ENCODE measurements around the gene SLC2A4RG.
"Not testable (repeated sequence)": the region's sequence is repeated elsewhere in the genome, so short reads cannot be mapped to it uniquely, and the experiment has no call there.

SLC2A4RG gene

DNA sequence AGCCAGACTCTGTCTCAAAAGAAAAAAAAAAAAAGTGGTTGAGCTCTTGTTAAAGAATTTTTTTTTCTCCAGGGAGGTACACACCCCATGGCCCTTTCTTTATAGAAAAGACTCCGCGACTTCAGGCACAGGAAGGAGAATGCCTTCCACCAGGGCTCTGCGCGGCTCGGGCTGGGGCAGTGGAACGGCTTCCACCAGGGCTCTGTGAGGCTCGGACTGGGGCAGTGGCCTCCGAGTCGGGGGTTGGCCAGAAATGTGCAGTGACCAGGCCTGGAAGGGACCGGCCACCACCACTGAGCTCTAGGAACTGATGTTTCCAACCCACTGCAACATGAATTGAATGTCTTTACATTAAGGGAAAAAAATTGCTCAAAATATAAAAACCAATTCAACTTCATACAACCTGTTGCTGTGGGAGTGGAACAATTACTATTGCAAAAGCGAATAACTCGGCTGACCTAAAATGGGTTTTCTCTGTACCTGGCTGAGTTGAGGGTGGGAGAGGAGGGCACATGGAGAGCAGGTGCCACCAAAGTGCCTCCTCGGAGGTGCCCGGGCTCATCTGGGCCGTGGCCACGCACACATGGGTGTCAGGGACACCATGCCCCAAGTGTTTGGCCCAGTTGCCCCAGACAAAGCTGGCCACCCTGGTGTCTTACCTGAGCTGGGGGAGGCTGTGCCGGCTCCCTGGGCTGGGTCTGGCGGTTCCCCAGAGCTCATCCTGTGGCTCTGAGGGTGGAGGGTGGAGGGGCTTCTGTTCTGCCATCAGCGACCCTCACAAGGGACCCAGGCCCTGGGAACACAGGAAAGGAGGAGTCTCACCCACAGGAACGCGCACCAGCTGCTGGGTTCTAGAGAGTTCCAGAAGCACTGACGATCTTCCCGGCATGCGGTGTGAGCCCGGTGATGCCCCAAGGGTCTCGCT, 29.3 kb downstream of the SLC2A4RG start:
- H3K4me1 ChIP-seq (ENCODE audit: control insufficient read depth in 1 of 2, insufficient read depth in 2 of 2, low read length in 2 of 2): no peaks in the 10 kb centered on the region
- H3K27ac ChIP-seq (ENCODE audit: low read length): no peak overlapping the region
- no peaks in the 10 kb centered on the region for H3K27me3 ChIP-seq (ENCODE audit: low read depth, low read length)
- no peak overlapping the region for H3K4me3 ChIP-seq (ENCODE audit: low read depth in 1 of 2, low read length in 2 of 2)
- peaks cover 0 to 8% of the 10 kb centered on the region in 2 donors for H3K36me3 ChIP-seq (ENCODE audit: control insufficient read depth in 1 of 2, insufficient read depth in 2 of 2, low read length in 2 of 2)
- H3K9me3 ChIP-seq (ENCODE audit: control insufficient read depth in 1 of 2, low read length in 2 of 2): no peaks in the 10 kb centered on the region

GRCh38 chr20:63769891-63770474, 30.4 kb downstream of the SLC2A4RG start:
- H3K36me3 ChIP-seq (ENCODE audit: control insufficient read depth in 1 of 2, insufficient read depth in 2 of 2, low read length in 2 of 2): peaks cover 0 to 8% of the 10 kb centered on the region in 2 donors

GRCh38 chr20:63771046-63771707, 31.6 kb downstream of the SLC2A4RG start:
- Histone ChIP-seq H3K4me3 (ENCODE audit: low read depth in 1 of 2, low read length in 2 of 2) (no peak overlapping the region), H3K27ac (ENCODE audit: low read length) (no peak overlapping the region), H3K9me3 (ENCODE audit: control insufficient read depth in 1 of 2, low read length in 2 of 2) (no peaks in the 10 kb centered on the region), H3K4me1 (ENCODE audit: control insufficient read depth in 1 of 2, insufficient read depth in 2 of 2, low read length in 2 of 2) (peaks cover 0 to 8% of the 10 kb centered on the region in 2 donors), H3K27me3 (ENCODE audit: low read depth, low read length) (no peaks in the 10 kb centered on the region), H3K36me3 (ENCODE audit: control insufficient read depth in 1 of 2, insufficient read depth in 2 of 2, low read length in 2 of 2) (peaks cover 0 to 8% of the 10 kb centered on the region in 2 donors)

More at GRCh38 chr20:63769891-63770474, 30.4 kb downstream of the SLC2A4RG start:
- H3K27me3 ChIP-seq (ENCODE audit: low read depth, low read length): no peaks in the 10 kb centered on the region
- no peak overlapping the region for H3K27ac ChIP-seq (ENCODE audit: low read length)
- no peak overlapping the region for H3K4me3 ChIP-seq (ENCODE audit: low read depth in 1 of 2, low read length in 2 of 2)
- no peaks in the 10 kb centered on the region for H3K9me3 ChIP-seq (ENCODE audit: control insufficient read depth in 1 of 2, low read length in 2 of 2)
- H3K4me1 ChIP-seq (ENCODE audit: control insufficient read depth in 1 of 2, insufficient read depth in 2 of 2, low read length in 2 of 2): peaks cover 0 to under 1% of the 10 kb centered on the region in 2 donors

DNA sequence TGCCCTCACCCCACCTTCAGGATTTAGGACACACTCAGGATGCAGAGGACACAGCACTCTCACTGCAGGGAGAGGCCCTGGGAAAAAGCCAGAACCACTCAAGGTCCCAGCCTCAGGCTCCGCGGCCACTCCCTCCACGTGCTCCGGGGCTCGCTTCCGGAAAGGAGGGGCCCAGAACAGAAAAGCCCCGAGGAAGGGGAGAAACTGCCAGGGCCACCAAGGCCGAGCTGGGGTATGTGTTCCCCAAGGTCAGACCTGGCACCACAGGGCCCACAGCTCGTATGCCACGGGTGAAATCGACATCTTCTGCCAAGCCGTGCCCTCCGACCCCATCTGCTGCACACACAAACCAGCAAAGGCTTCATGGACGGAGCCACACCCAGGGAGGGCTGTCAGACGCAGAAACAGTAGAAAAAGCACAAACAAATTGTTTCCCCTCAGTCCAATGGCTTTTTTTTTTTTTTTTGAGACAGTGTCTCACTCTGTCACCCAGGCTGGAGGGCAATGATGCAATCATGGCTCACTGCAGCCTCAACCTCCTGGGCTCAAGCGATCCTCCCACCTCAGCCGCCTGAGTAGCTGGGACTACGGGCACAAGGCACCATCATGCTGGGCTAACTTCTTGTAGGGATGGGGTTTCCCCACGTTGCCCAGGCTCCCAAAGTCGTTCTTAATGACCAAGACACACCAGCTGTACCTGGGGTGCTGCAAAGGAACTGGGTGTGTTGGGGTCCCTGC, 33.4 kb downstream of the SLC2A4RG start:
- peaks cover 0 to 8% of the 10 kb centered on the region in 2 donors for H3K36me3 ChIP-seq (ENCODE audit: control insufficient read depth in 1 of 2, insufficient read depth in 2 of 2, low read length in 2 of 2)

GRCh38 chr20:63773571-63774241, 34.1 kb downstream of the SLC2A4RG start:
- peaks cover 0 to 8% of the 10 kb centered on the region in 2 donors for H3K36me3 ChIP-seq (ENCODE audit: control insufficient read depth in 1 of 2, insufficient read depth in 2 of 2, low read length in 2 of 2)
- no peak overlapping the region for H3K4me3 ChIP-seq (ENCODE audit: low read depth in 1 of 2, low read length in 2 of 2)
- H3K27me3 ChIP-seq (ENCODE audit: low read depth, low read length): no peaks in the 10 kb centered on the region
- peaks cover 0 to 8% of the 10 kb centered on the region in 2 donors for H3K4me1 ChIP-seq (ENCODE audit: control insufficient read depth in 1 of 2, insufficient read depth in 2 of 2, low read length in 2 of 2)
- no peaks in the 10 kb centered on the region for H3K9me3 ChIP-seq (ENCODE audit: control insufficient read depth in 1 of 2, low read length in 2 of 2)
- H3K27ac ChIP-seq (ENCODE audit: low read length): no peak overlapping the region

More for the DNA sequence above, 33.4 kb downstream of the SLC2A4RG start:
- Histone ChIP-seq H3K27ac (ENCODE audit: low read length) (no peak overlapping the region), H3K9me3 (ENCODE audit: control insufficient read depth in 1 of 2, low read length in 2 of 2) (no peaks in the 10 kb centered on the region), H3K4me3 (ENCODE audit: low read depth in 1 of 2, low read length in 2 of 2) (no peak overlapping the region), H3K27me3 (ENCODE audit: low read depth, low read length) (no peaks in the 10 kb centered on the region), H3K4me1 (ENCODE audit: control insufficient read depth in 1 of 2, insufficient read depth in 2 of 2, low read length in 2 of 2) (peaks cover 0 to 8% of the 10 kb centered on the region in 2 donors)

DNA sequence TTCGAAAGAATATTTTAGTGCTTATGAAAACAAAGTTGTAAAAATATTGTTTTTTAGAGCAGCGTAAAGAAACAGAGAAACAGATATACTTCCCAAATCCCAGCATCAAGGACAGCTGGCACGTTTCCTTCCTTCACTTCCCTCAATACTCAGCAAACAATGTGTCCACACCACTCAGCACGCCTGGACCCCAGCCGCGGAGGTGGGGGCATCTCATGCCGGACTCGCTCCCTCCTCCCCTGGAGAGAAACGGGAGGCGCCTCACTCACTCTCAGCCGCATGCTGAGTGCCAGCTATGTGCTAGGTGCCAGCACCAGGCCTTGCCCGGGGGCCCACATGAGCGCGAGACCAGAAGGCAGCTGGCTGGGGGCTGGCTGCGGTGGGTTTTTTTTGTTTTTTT, 34.7 kb downstream of the SLC2A4RG start:
- peaks cover 0 to 8% of the 10 kb centered on the region in 2 donors for H3K4me1 ChIP-seq (ENCODE audit: control insufficient read depth in 1 of 2, insufficient read depth in 2 of 2, low read length in 2 of 2)
- no peak overlapping the region for H3K4me3 ChIP-seq (ENCODE audit: low read depth in 1 of 2, low read length in 2 of 2)
- no peaks in the 10 kb centered on the region for H3K27me3 ChIP-seq (ENCODE audit: low read depth, low read length)
- H3K27ac ChIP-seq (ENCODE audit: low read length): no peak overlapping the region
- H3K9me3 ChIP-seq (ENCODE audit: control insufficient read depth in 1 of 2, low read length in 2 of 2): no peaks in the 10 kb centered on the region
- H3K36me3 ChIP-seq (ENCODE audit: control insufficient read depth in 1 of 2, insufficient read depth in 2 of 2, low read length in 2 of 2): peaks cover 0 to 2% of the 10 kb centered on the region in 2 donors

DNA sequence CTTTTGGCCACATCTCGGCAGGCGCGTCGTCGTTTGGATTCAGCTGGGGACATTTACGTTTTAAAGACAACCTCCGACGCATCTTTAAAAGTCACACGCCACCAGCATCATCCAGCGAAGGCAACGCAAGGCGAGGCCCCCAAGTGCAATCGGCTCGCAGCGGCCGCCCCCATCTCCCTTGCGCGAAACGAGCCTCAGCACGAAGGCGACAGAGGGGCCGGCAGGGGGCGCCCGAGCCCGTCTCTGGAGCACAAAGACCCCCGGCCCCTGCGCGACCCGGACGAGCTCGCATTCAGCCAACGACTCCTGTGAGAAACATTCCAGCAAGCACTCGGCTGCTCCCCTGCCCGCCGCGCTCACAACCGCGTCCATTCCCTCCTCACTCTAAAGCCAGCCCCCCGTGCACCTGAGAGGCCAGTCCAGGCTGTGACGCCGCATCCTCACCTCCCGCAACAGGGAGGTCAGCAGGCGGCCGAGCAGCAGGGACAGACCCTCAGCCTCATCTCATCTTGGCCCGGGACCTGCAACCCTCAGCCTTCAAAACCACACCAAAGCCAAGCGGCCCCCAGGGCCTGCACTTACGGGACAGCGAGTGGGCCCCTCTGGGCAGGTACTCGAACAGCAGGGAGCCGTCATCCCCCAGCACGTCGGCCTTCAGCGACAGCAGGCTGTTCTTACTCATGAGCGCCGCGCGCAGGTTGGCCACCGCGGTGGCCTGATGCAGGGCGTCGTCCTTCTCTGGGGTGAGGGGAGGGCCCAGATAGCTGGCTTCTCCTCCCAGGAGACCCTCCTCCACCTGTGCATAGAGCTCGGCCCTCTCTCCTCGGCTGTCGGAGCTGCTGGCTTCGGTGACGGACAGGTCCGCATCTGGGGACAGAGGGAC, 35.8 kb downstream of the SLC2A4RG start:
- Histone ChIP-seq H3K4me1 (ENCODE audit: control insufficient read depth in 1 of 2, insufficient read depth in 2 of 2, low read length in 2 of 2) (peaks cover 0 to 8% of the 10 kb centered on the region in 2 donors), H3K4me3 (ENCODE audit: low read depth in 1 of 2, low read length in 2 of 2) (peak overlapping the region in 1 of 2 donors; percentile 21), H3K36me3 (ENCODE audit: control insufficient read depth in 1 of 2, insufficient read depth in 2 of 2, low read length in 2 of 2) (no peaks in the 10 kb centered on the region), H3K9me3 (ENCODE audit: control insufficient read depth in 1 of 2, low read length in 2 of 2) (no peaks in the 10 kb centered on the region), H3K27ac (ENCODE audit: low read length) (no peak overlapping the region), H3K27me3 (ENCODE audit: low read depth, low read length) (no peaks in the 10 kb centered on the region)

GRCh38 chr20:63776875-63777274, 37.3 kb downstream of the SLC2A4RG start:
- H3K9me3 ChIP-seq (ENCODE audit: control insufficient read depth in 1 of 2, low read length in 2 of 2); H3K36me3 ChIP-seq (ENCODE audit: control insufficient read depth in 1 of 2, insufficient read depth in 2 of 2, low read length in 2 of 2); H3K27me3 ChIP-seq (ENCODE audit: low read depth, low read length); H3K27ac ChIP-seq (ENCODE audit: low read length); H3K4me1 ChIP-seq (ENCODE audit: control insufficient read depth in 1 of 2, insufficient read depth in 2 of 2, low read length in 2 of 2); H3K4me3 ChIP-seq (ENCODE audit: low read depth in 1 of 2, low read length in 2 of 2): not testable (repeated sequence)

DNA sequence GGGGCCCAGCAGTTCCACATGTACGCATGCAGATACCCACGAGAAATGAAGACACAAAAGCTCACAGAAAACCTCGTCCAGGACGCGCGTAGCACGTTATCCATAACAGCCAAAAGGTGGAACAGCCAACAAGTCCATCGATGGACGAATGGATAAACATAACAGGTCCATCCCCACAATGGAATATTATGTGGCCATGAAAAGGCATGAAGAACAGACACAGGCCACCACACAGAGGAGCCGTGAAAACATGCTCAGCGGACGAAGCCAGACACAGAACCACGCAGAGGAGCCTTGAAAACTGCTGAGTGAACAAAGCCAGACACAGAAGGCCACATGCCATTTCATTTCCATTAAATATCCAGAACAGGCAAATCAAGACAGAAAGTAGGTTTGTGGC, 38.0 kb downstream of the SLC2A4RG start:
- Histone ChIP-seq H3K27ac (ENCODE audit: low read length) (no peak overlapping the region), H3K4me1 (ENCODE audit: control insufficient read depth in 1 of 2, insufficient read depth in 2 of 2, low read length in 2 of 2) (peaks cover 0 to 9% of the 10 kb centered on the region in 2 donors), H3K27me3 (ENCODE audit: low read depth, low read length) (no peaks in the 10 kb centered on the region), H3K36me3 (ENCODE audit: control insufficient read depth in 1 of 2, insufficient read depth in 2 of 2, low read length in 2 of 2) (no peaks in the 10 kb centered on the region), H3K4me3 (ENCODE audit: low read depth in 1 of 2, low read length in 2 of 2) (no peak overlapping the region), H3K9me3 (ENCODE audit: control insufficient read depth in 1 of 2, low read length in 2 of 2) (no peaks in the 10 kb centered on the region)
